Measurements from ENCODE around the gene KLHL17.

KLHL17 gene

GRCh38 chr1:947958-948357 is 12.4 kb upstream of the KLHL17 start:
- DNase-seq (ENCODE audit: extremely low read depth in 1 of 2, low read depth in 1 of 2) = no peak

- DNase-seq (ENCODE audit: extremely low read depth in 1 of 2, low read depth in 1 of 2) = no peak
These were observed 10.1 kb upstream of the KLHL17 start for GRCh38 chr1:950268-950667.

- no peak for DNase-seq (ENCODE audit: extremely low read depth in 1 of 2, low read depth in 1 of 2)
These were observed 9.5 kb upstream of the KLHL17 start for GRCh38 chr1:950881-951280.

- DNase-seq (ENCODE audit: extremely low read depth in 1 of 2, low read depth in 1 of 2) = no peak
These were observed 9.0 kb upstream of the KLHL17 start for GRCh38 chr1:951364-951763.

- no peak for DNase-seq (ENCODE audit: extremely low read depth in 1 of 2, low read depth in 1 of 2)
These were observed 8.2 kb upstream of the KLHL17 start for GRCh38 chr1:952201-952600.

- DNase-seq (ENCODE audit: extremely low read depth in 1 of 2, low read depth in 1 of 2) = no peak
These were observed 7.8 kb upstream of the KLHL17 start for GRCh38 chr1:952603-953002.

GRCh38 chr1:953524-954320 is 6.7 kb upstream of the KLHL17 start:
- no peak for DNase-seq (ENCODE audit: extremely low read depth in 1 of 2, low read depth in 1 of 2)

GRCh38 chr1:954927-955326 is 5.5 kb upstream of the KLHL17 start:
- DNase-seq (ENCODE audit: extremely low read depth in 1 of 2, low read depth in 1 of 2) = no peak

GRCh38 chr1:955474-955873 is 4.9 kb upstream of the KLHL17 start:
- DNase-seq (ENCODE audit: extremely low read depth in 1 of 2, low read depth in 1 of 2) = no peak

GRCh38 chr1:956636-957035 is 3.7 kb upstream of the KLHL17 start:
- DNase-seq (ENCODE audit: extremely low read depth in 1 of 2, low read depth in 1 of 2) = no peak

- peak; percentile 89 to 97 for DNase-seq (ENCODE audit: extremely low read depth in 1 of 2, low read depth in 1 of 2)
These were observed 1.3 kb upstream of the KLHL17 start, which contains the start of gene NOC2L for GRCh38 chr1:958823-959730. TSS of gene NOC2L (minus strand) at chr1:959256. CDS start at chr1:959240, 16 bp downstream.

- no peak for DNase-seq (ENCODE audit: extremely low read depth in 1 of 2, low read depth in 1 of 2)
These were observed 537 bp upstream of the KLHL17 start for GRCh38 chr1:959731-960362.

GRCh38 chr1:961132-961669 is 817 bp downstream of the KLHL17 start:
- DNase-seq (ENCODE audit: extremely low read depth in 1 of 2, low read depth in 1 of 2) = no peak

- no peak for DNase-seq (ENCODE audit: extremely low read depth in 1 of 2, low read depth in 1 of 2)
These were observed 2.3 kb downstream of the KLHL17 start for GRCh38 chr1:962381-963300.

GRCh38 chr1:963301-963651 is 2.9 kb downstream of the KLHL17 start:
- no peak for DNase-seq (ENCODE audit: extremely low read depth in 1 of 2, low read depth in 1 of 2)

- DNase-seq (ENCODE audit: extremely low read depth in 1 of 2, low read depth in 1 of 2) = no peak
These were observed 3.6 kb downstream of the KLHL17 start for GRCh38 chr1:963746-964525.

- DNase-seq (ENCODE audit: extremely low read depth in 1 of 2, low read depth in 1 of 2) = no peak
These were observed 4.5 kb downstream of the KLHL17 start for GRCh38 chr1:964691-965525.

- DNase-seq (ENCODE audit: extremely low read depth in 1 of 2, low read depth in 1 of 2) = no peak
These were observed 5.2 kb downstream of the KLHL17 start for GRCh38 chr1:965526-966134.

Data from activated CD8-positive, alpha-beta memory T cell treated with anti-CD3 and anti-CD28 coated beads for 1 hour (primary cell).